Esophagus (tissue), 2 donors: ENCODE data around the gene JAK1. TPM values are rescaled to one million over a fixed set of nuclear protein-coding genes. Genes with fewer than 3 reads are reported as not detected.

Source experiments
- H3K27ac ChIP-seq, 2 donors: one replicate each; pipeline ENCODE4 v1.5.1; 2013; ENCODE audit warnings: low read depth in 2 of 2, mild to moderate bottlenecking in 2 of 2, inconsistent platforms in 1 of 2, low read length in 1 of 2, moderate library complexity in 1 of 2
- H3K27me3 ChIP-seq, 2 donors: one replicate each; pipeline ENCODE4 v1.6.1; 2013; ENCODE audit warnings: low read length in 2 of 2, control low read depth in 1 of 2, mild to moderate bottlenecking in 1 of 2; ENCODE audit not compliant: insufficient read depth in 2 of 2, control insufficient read depth in 1 of 2
- H3K36me3 ChIP-seq, 2 donors: one replicate each; pipeline ENCODE4 v1.6.1; 2013; ENCODE audit warnings: low read length in 1 of 2; ENCODE audit not compliant: control insufficient read depth in 2 of 2, insufficient read depth in 2 of 2
- H3K4me1 ChIP-seq, 2 donors: one replicate each; pipeline ENCODE4 v1.6.1; 2013; ENCODE audit warnings: low read length in 1 of 2; ENCODE audit not compliant: control insufficient read depth in 2 of 2, insufficient read depth in 2 of 2
- H3K4me3 ChIP-seq, 2 donors: one replicate each; pipeline ENCODE4 v1.5.1; 2013; ENCODE audit warnings: low read length in 2 of 2, mild to moderate bottlenecking in 2 of 2, low read depth in 1 of 2, moderate library complexity in 1 of 2
- H3K9me3 ChIP-seq, 2 donors: one replicate each; pipeline ENCODE4 v1.6.1; 2013; ENCODE audit warnings: mild to moderate bottlenecking in 2 of 2, low read depth in 1 of 2, low read length in 1 of 2, moderate library complexity in 1 of 2; ENCODE audit not compliant: control insufficient read depth in 2 of 2, insufficient read depth in 1 of 2
- WGBS, 2 donors: extraction: QIAGEN DNeasy Blood & Tissue Kit; methylation state at CpG; one replicate each; pipeline ENCODE4 v1.1.7; 2013; 5-methylcytosine and 5-hydroxymethylcytosine counted together
- polyA plus RNA-seq, 2 donors: library from polyadenylated mRNA; stranded (reverse); fragments of 200-250 nt; gene quantifications; one replicate each; pipeline ENCODE4 v1.2.3, GENCODE V29; 2013
- donor health status: healthy with polysubstance abuse.
- donor health status: Bipolar disorder and iron deficiency.

JAK1 gene
- polyA plus RNA-seq, 2 donors = 13.1 to 20.9 TPM

- Histone ChIP-seq H3K36me3 (no peaks in the 10 kb centered on the region), H3K4me3 (no peak overlapping the region), H3K9me3 (no peaks in the 10 kb centered on the region), H3K27ac (no peak overlapping the region), H3K4me1 (peaks cover 0 to 8% of the 10 kb centered on the region in 2 donors), H3K27me3 (no peaks in the 10 kb centered on the region)
- WGBS, 2 donors = 69 to 72% methylated on average over 14 of the region's 14 CpGs
Observed at GRCh38 chr1:64955097-64956009, 11.0 kb downstream of the JAK1 start.

DNA sequence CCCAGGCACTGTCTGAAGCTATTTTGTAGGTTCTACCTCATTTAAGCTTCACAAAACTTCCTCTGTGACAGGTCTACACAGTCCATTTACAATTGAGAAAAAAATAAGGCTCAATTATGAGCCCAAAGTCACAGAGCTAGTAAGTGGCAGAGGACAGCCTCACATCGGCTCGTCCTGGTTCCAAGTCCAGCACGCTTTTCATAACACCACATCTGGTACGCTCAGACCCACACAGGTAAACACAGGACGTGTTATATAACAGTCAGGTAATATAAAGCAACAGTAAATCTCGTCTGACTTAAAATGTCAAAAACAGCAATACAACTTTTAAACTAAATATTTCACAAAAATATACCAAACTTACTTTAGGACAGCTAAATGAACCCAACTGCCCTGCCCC is 13.1 kb downstream of the JAK1 start:
- 64 to 75% methylated on average over 6 of the region's 6 CpGs for WGBS, 2 donors
- H3K27ac ChIP-seq = no peak overlapping the region
- H3K9me3 ChIP-seq = no peaks in the 10 kb centered on the region
- no peaks in the 10 kb centered on the region for H3K27me3 ChIP-seq
- H3K4me3 ChIP-seq = no peak overlapping the region
- H3K36me3 ChIP-seq = no peaks in the 10 kb centered on the region
- peaks cover 0 to 8% of the 10 kb centered on the region in 2 donors for H3K4me1 ChIP-seq

DNA sequence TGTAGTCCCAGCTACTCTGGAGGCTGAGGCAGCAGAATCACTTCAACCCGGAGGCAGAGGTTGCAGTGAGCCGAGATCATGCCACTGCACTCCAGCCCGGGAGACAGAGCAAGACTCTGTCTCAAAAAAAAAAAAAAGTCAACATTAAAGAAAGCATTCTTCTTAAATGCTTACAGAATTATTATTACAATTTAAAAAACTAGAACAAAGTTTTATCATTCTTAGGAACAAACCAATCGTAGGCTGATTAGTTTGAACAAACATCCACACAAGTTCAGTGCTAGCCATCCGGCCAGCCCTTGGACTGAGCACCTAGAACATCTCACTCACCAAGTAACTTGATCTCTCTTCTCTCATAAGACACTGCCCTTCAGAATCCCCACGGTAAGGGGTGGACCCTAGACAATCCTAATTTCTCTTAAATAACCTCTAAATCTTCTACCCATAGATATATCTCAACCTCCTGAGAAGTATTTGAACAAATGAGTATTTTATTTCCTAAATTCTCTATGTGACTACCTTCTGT is 16.0 kb downstream of the JAK1 start:
- no peaks in the 10 kb centered on the region for H3K9me3 ChIP-seq
- whole genome bisulfite sequencing, 2 donors = 79 to 80% methylated on average over 6 of the region's 6 CpGs
- H3K4me3 ChIP-seq = no peak overlapping the region
- H3K4me1 ChIP-seq = no peaks in the 10 kb centered on the region
- H3K27me3 ChIP-seq = no peaks in the 10 kb centered on the region
- H3K27ac ChIP-seq = no peak overlapping the region
- H3K36me3 ChIP-seq = no peaks in the 10 kb centered on the region

DNA sequence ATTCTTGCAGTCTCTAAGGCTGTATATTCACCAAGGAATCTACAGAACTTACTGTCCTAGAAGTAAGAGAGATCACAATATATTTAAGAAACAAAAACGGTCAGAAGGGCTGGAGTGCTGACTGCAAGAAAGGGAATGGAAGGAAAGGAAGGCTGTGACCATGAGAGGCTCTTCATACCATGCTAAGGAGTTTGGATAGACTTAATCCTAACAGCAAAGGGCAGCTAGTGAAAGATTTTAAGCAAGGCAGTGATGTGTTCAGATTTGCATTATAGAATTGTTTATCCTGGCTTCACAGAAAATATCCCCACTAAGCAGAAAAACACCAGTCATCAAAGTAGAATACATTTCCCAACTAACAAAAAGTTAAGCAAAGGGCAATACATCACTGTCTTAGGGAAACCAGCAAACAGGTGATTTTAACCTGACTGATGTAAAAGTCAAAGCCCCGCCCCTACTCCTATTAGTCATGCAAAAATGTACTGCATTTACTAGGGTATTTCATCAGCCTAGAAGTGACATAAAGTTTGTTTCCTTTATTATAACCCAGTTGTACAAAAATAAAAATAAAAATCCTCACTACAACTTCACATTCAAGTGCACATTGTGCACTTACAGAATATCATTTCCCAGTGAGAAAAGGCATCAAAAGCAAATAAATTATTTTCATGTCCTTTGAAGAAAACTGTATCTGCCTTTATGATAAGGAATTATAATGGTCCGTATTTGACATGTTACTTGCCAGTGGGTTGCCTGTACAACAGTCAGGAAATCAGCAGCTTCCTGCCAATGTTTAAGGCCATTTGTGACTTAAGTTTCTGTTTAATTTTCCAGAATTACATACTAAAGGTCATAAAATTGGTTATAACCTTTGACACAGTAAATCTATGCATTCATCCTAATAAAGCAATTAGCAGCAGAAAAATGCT is 17.2 kb downstream of the JAK1 start:
- H3K4me3 ChIP-seq = no peak overlapping the region
- no peaks in the 10 kb centered on the region for H3K27me3 ChIP-seq
- no peak overlapping the region for H3K27ac ChIP-seq
- no peaks in the 10 kb centered on the region for H3K36me3 ChIP-seq
- no peaks in the 10 kb centered on the region for H3K9me3 ChIP-seq
- H3K4me1 ChIP-seq = no peaks in the 10 kb centered on the region
- WGBS, 2 donors = 52 to 62% methylated on average over 3 of the region's 3 CpGs

DNA sequence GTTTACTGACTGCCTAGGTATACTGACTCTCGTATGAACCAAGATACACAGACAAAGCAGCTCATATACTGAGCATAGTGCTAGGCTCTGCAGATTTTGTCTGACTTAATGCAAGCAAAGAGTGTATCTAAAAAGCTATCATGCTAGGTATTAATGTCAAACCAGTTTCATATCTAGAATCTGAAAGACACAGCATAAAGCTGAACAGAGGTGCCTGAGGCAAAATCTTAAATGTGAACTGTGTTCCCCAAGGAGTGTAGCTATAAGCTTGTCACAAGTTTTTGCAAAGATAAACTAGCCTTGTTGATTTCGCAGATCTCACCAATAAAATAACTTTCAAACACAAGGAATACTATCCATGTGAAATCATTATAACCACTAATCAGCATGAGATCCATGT is 18.1 kb downstream of the JAK1 start:
- H3K27me3 ChIP-seq = no peaks in the 10 kb centered on the region
- no peaks in the 10 kb centered on the region for H3K4me1 ChIP-seq
- 81 to 88% methylated on average over 2 of the region's 2 CpGs for WGBS, 2 donors

GRCh38 chr1:64946916-64947315 is 19.4 kb downstream of the JAK1 start:
- no peak overlapping the region for H3K4me3 ChIP-seq
- no peaks in the 10 kb centered on the region for H3K27me3 ChIP-seq
- no peaks in the 10 kb centered on the region for H3K4me1 ChIP-seq
- H3K36me3 ChIP-seq = no peaks in the 10 kb centered on the region
- no peaks in the 10 kb centered on the region for H3K9me3 ChIP-seq
- no peak overlapping the region for H3K27ac ChIP-seq
- WGBS, 2 donors = 0 to 18% methylated on average over 1 of the region's 1 CpG

More for the DNA sequence above, 18.1 kb downstream of the JAK1 start:
- Histone ChIP-seq H3K4me3 (no peak overlapping the region), H3K36me3 (no peaks in the 10 kb centered on the region), H3K9me3 (no peaks in the 10 kb centered on the region), H3K27ac (no peak overlapping the region)

- Histone ChIP-seq H3K4me3 (no peak overlapping the region), H3K27ac (no peak overlapping the region), H3K9me3 (no peaks in the 10 kb centered on the region)
Observed at GRCh38 chr1:64944913-64945312, 21.4 kb downstream of the JAK1 start.

DNA sequence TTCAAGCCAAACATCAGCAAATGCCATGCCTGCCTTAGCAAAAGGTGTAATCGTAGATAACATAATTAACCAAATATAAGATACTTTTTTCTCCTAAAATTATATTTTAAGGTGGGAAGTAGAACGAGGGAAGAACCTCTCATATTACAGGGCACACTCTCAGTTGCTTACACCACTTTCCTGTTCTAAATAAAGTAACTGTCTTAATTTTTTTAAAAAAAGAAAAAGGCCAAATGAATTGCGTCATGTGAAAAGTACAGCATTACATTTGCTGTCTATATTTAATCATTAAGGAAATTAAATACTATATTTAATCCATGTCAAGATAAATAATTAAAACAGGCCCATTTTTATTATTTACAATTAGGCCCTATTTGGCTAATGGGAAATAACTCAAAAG is 23.7 kb downstream of the JAK1 start:
- Histone ChIP-seq H3K4me3 (no peak overlapping the region), H3K4me1 (no peaks in the 10 kb centered on the region), H3K9me3 (no peaks in the 10 kb centered on the region), H3K27ac (no peak overlapping the region), H3K36me3 (no peaks in the 10 kb centered on the region), H3K27me3 (no peaks in the 10 kb centered on the region)
- WGBS, 2 donors = 40 to 47% methylated on average over 3 of the region's 3 CpGs

More at GRCh38 chr1:64944913-64945312, 21.4 kb downstream of the JAK1 start:
- H3K27me3 ChIP-seq = no peaks in the 10 kb centered on the region
- H3K36me3 ChIP-seq = no peaks in the 10 kb centered on the region
- no peaks in the 10 kb centered on the region for H3K4me1 ChIP-seq
- 89 to 96% methylated on average over 6 of the region's 6 CpGs for WGBS, 2 donors

DNA sequence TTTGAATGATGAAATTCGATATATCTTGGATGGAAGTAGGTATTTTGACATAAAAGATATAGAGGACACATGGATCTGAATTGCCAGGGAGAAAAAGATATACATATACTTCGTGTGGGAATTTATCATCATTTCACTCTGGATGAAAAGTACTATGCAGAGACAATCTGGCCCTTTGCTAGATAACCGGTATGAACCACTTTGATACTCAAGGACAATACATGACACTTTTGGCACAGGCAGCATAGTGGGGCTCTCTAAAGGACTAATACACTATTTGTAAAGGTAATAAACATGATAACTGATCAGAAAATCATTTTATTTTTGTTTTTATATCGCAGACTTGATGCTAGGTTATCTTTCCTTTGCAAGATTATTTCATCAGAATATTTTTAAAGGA is 24.2 kb downstream of the JAK1 start:
- Histone ChIP-seq H3K27ac (no peak overlapping the region), H3K4me3 (no peak overlapping the region), H3K27me3 (no peaks in the 10 kb centered on the region), H3K4me1 (no peaks in the 10 kb centered on the region), H3K36me3 (no peaks in the 10 kb centered on the region), H3K9me3 (no peaks in the 10 kb centered on the region)
- 80 to 88% methylated on average over 4 of the region's 4 CpGs for WGBS, 2 donors
